ENCODE measurements around the gene MGAT4C. TPM values are rescaled to one million over a fixed set of nuclear protein-coding genes. Genes with fewer than 3 reads are reported as not detected.

The MGAT4C gene
- total and polyA plus RNA-seq, 2 donors (not counting 3 experiments of a cell fraction or from before 2014, with no cell fraction given) = not detected

GRCh38 chr12:86290615-86291014 lies 34.4 kb upstream of the MGAT4C start:
- H3K4me3 ChIP-seq (replicated peaks in 1 of 3; ENCODE audit: insufficient read depth in 1 of 3, low read depth in 1 of 3, low read length in 3 of 3) = no peak overlapping the region
- POLR2A ChIA-PET = no interaction called here
- H3K4me2 ChIP-seq (ENCODE audit: insufficient read depth, low read length) = no peak overlapping the region
- no peak for TF ChIP-seq FOS (IDR thresholded peaks at IDR 0.05; ENCODE audit: borderline replicate concordance, insufficient read depth, low read length)
- no peak for TF ChIP-seq MAX (IDR thresholded peaks at IDR 0.05; ENCODE audit: insufficient read depth, insufficient read length)
- no peak overlapping the region for H2AFZ ChIP-seq (ENCODE audit: low read depth, low read length)
- DNase-seq (ENCODE audit: low read depth, low spot score) (no peak), FAIRE-seq (no peak)
- intact Hi-C loops (cut with micrococcal nuclease) = no loop called here
- no peaks in the 10 kb centered on the region for H3K79me2 ChIP-seq (ENCODE audit: control insufficient read depth, insufficient read depth, low read length)
- H3K36me3 ChIP-seq (ENCODE audit: control insufficient read depth in 2 of 2, extremely low read depth in 1 of 2, insufficient read depth in 2 of 2, low read length in 2 of 2) = no peaks in the 10 kb centered on the region
- no peak overlapping the region for H3K27ac ChIP-seq (ENCODE audit: insufficient read depth, low read depth, low read length)
- no peaks in the 10 kb centered on the region for H3K9me3 ChIP-seq (replicated peaks; ENCODE audit: control insufficient read depth, insufficient read depth, low read length)
- dilution Hi-C loops (cut with MboI; ENCODE audit: extremely low pct_ligation_motif_present, low sequenced_read_pairs) = no loop called here
- CTCF ChIA-PET = interaction anchor here (1.2 to 1.5 kb wide), 3 partner anchors 9 to 20 kb away, joined by 3 to 5 read pairs (median 4); no protein-coding TSS in a partner anchor
- no peaks in the 10 kb centered on the region for H4K20me1 ChIP-seq (replicated peaks; ENCODE audit: control insufficient read depth, extremely low read depth, insufficient read depth, low read length)
- no peaks in the 10 kb centered on the region for H3K9me1 ChIP-seq (replicated peaks; ENCODE audit: control insufficient read depth, extremely low read depth, insufficient read depth, low read length)
- no peaks in the 10 kb centered on the region for H3K4me1 ChIP-seq (ENCODE audit: control insufficient read depth, extremely low read depth, insufficient read depth, low read length)
- no peak overlapping the region for H3K9ac ChIP-seq (replicated peaks; ENCODE audit: extremely low read depth, insufficient read depth, low read length)
- BruUV-seq (replicated peaks) = no TSS peak
- no peaks in the 10 kb centered on the region for H3K27me3 ChIP-seq (ENCODE audit: control insufficient read depth in 2 of 2, insufficient read depth in 2 of 2, low read length in 2 of 2)

- H4K20me1 ChIP-seq (replicated peaks; ENCODE audit: control insufficient read depth, extremely low read depth, insufficient read depth, low read length) = no peaks in the 10 kb centered on the region
- no peak overlapping the region for H3K4me3 ChIP-seq (replicated peaks in 1 of 3; ENCODE audit: insufficient read depth in 1 of 3, low read depth in 1 of 3, low read length in 3 of 3)
- ChIA-PET CTCF (interaction anchor here (1.0 kb wide), 1 partner anchor 1168 kb away, joined by 4 read pairs; no protein-coding TSS in a partner anchor), POLR2A (no interaction called here)
- intact Hi-C loops (cut with micrococcal nuclease) (no loop called here), dilution Hi-C loops (cut with MboI; ENCODE audit: extremely low pct_ligation_motif_present, low sequenced_read_pairs) (no loop called here)
- no peak overlapping the region for H3K9ac ChIP-seq (replicated peaks; ENCODE audit: extremely low read depth, insufficient read depth, low read length)
- H3K4me1 ChIP-seq (ENCODE audit: control insufficient read depth, extremely low read depth, insufficient read depth, low read length) = no peaks in the 10 kb centered on the region
- TF ChIP-seq JUN (IDR thresholded peaks at IDR 0.05; ENCODE audit: borderline replicate concordance, insufficient read depth, insufficient read length, low read depth) (no peak), FOS (IDR thresholded peaks at IDR 0.05; ENCODE audit: borderline replicate concordance, insufficient read depth, low read length) (no peak), GATA2 (IDR thresholded peaks at IDR 0.05; ENCODE audit: insufficient read depth, insufficient read length, low read depth, low read length) (no peak), POLR2AphosphoS5 (IDR thresholded peaks at IDR 0.05; ENCODE audit: insufficient read depth, low read depth, low read length) (no peak), EZH2 (IDR thresholded peaks at IDR 0.05; ENCODE audit: borderline replicate concordance, low read depth, low read length, severe bottlenecking) (no peak), POLR2A (IDR thresholded peaks at IDR 0.05; ENCODE audit: low read depth, low read length) (no peak), MAX (IDR thresholded peaks at IDR 0.05; ENCODE audit: insufficient read depth, insufficient read length) (no peak), CTCF (IDR thresholded peaks at IDR 0.05; ENCODE audit: extremely low read depth in 1 of 2, insufficient read depth in 1 of 2, low read depth in 1 of 2, low read length in 2 of 2) (no peak), MYC (IDR thresholded peaks at IDR 0.05; ENCODE audit: low read depth, low read length) (no peak)
- no peaks in the 10 kb centered on the region for H3K9me3 ChIP-seq (replicated peaks; ENCODE audit: control insufficient read depth, insufficient read depth, low read length)
- H2AFZ ChIP-seq (ENCODE audit: low read depth, low read length) = no peak overlapping the region
- DNase-seq (ENCODE audit: low read depth, low spot score) (no peak), FAIRE-seq (no peak)
- H3K4me2 ChIP-seq (ENCODE audit: insufficient read depth, low read length) = no peak overlapping the region
- no TSS peak for BruUV-seq (replicated peaks)
- no peaks in the 10 kb centered on the region for H3K9me1 ChIP-seq (replicated peaks; ENCODE audit: control insufficient read depth, extremely low read depth, insufficient read depth, low read length)
- H3K36me3 ChIP-seq (ENCODE audit: control insufficient read depth in 2 of 2, extremely low read depth in 1 of 2, insufficient read depth in 2 of 2, low read length in 2 of 2) = no peaks in the 10 kb centered on the region
- no peaks in the 10 kb centered on the region for H3K27me3 ChIP-seq (ENCODE audit: control insufficient read depth in 2 of 2, insufficient read depth in 2 of 2, low read length in 2 of 2)
- no peaks in the 10 kb centered on the region for H3K79me2 ChIP-seq (ENCODE audit: control insufficient read depth, insufficient read depth, low read length)
- H3K27ac ChIP-seq (ENCODE audit: insufficient read depth, low read depth, low read length) = no peak overlapping the region
These were observed 29.9 kb upstream of the MGAT4C start for GRCh38 chr12:86286119-86286518.

All from endothelial cell of umbilical vein (primary cell).